GM12878 (cell line): ENCODE results near the gene SHROOM4. TPM values are rescaled to one million over a fixed set of nuclear protein-coding genes. Genes with fewer than 3 reads are reported as not detected.

Experiments
- ATAC-seq: fragments of 200-7000 bp; cut with Tn5 transposase; 3 replicates; pipeline ENCODE4 v1.9.1; 2020; ENCODE audit warnings: mild to moderate bottlenecking, moderate library complexity
- BruUV-seq: library from RNA; stranded (reverse); fragments of 400-500 nt; replicated peaks from 2 replicates; lab custom pipeline; 2021; lab: Mats Ljungman, UMichigan
- CTCF ChIA-PET: fragments of 300-600 bp; sonication (Branson Sonifier 250); formaldehyde crosslinking; extraction: SDS; loops from one replicate; lab custom pipeline; 2021; ENCODE audit warnings: inconsistent platforms; lab: Yijun Ruan, JAX
- POLR2A ChIA-PET: fragments of 350-600 bp; formaldehyde crosslinking; extraction: SDS; loops from one replicate; lab custom pipeline; 2021; ENCODE audit warnings: inconsistent platforms; lab: Charles Lee
- RAD21 ChIA-PET: fragments of 300-600 bp; sonication (Branson Sonifier 250); formaldehyde crosslinking; loops from one replicate; lab custom pipeline; 2023; ENCODE audit warnings: antibody characterized with exemption; ENCODE audit not compliant: unreplicated experiment; lab: Charles Lee
- SMC1A ChIA-PET: fragments of 300-600 bp; sonication (Branson Sonifier 250); formaldehyde crosslinking; loops from one replicate; lab custom pipeline; 2023; ENCODE audit not compliant: unreplicated experiment, uncharacterized antibody; lab: Charles Lee
- DNase-seq: peaks from one replicate; pipeline ENCODE4 v3.0.0-alpha.2; 2011; ENCODE audit warnings: low read depth, low spot score
- FAIRE-seq: peaks from 3 replicates; lab custom pipeline; 2011; peaks lifted over from hg19 to GRCh38; lab: Jason Lieb, UNC
- H2AFZ ChIP-seq: 2 replicates; pipeline ENCODE4 v1.6.0; 2011; ENCODE audit warnings: low read depth, low read length, control low read depth; ENCODE audit not compliant: control insufficient read depth
- H3K27ac ChIP-seq: 2 replicates; pipeline ENCODE4 v1.5.1; 2011; ENCODE audit warnings: control low read depth; ENCODE audit not compliant: control insufficient read depth, insufficient read depth
- H3K27me3 ChIP-seq, 2 experiments: replicated peaks in 1 of 2; 2 replicates each; pipeline versions ENCODE4 v1.6.0 to v1.6.1; 2011; ENCODE audit warnings: low read length in 1 of 2; ENCODE audit not compliant: control insufficient read depth in 2 of 2, insufficient read depth in 2 of 2
- H3K36me3 ChIP-seq, 2 experiments: 2 replicates each; pipeline ENCODE4 v1.5.1; 2011; ENCODE audit warnings: low read length in 1 of 2; ENCODE audit not compliant: control insufficient read depth in 2 of 2, insufficient read depth in 2 of 2
- H3K4me1 ChIP-seq: 2 replicates; pipeline ENCODE4 v1.6.1; 2011; ENCODE audit warnings: mild to moderate bottlenecking, low read length, moderate library complexity, mixed read lengths; ENCODE audit not compliant: control insufficient read depth, insufficient read depth
- H3K4me2 ChIP-seq: 2 replicates; pipeline ENCODE4 v1.6.0; 2011; ENCODE audit warnings: control low read depth; ENCODE audit not compliant: control insufficient read depth, insufficient read depth
- H3K4me3 ChIP-seq: fragments of 200-600 bp; sonication (generic); 2 replicates; pipeline ENCODE4 v1.5.1; 2016
- H3K79me2 ChIP-seq: 2 replicates; pipeline ENCODE4 v1.6.0; 2011; ENCODE audit warnings: low read length; ENCODE audit not compliant: control insufficient read depth, insufficient read depth
- H3K9ac ChIP-seq: 2 replicates; pipeline ENCODE4 v1.8.0; 2011; ENCODE audit warnings: low read length, control low read depth, mixed read lengths; ENCODE audit not compliant: control insufficient read depth, insufficient read depth
- H3K9me3 ChIP-seq: replicated peaks from 3 replicates; pipeline ENCODE4 v1.5.1; 2011; ENCODE audit warnings: mild to moderate bottlenecking, low read length; ENCODE audit not compliant: control insufficient read depth, insufficient read depth
- H4K20me1 ChIP-seq: 2 replicates; pipeline ENCODE4 v1.6.0; 2011; ENCODE audit not compliant: control insufficient read depth, insufficient read depth
- BRCA1 ChIP-seq: IDR thresholded peaks from 2 replicates; pipeline ENCODE4 v1.6.1; 2011; ENCODE audit warnings: low read depth, low read length, improper control_type of control experiment
- EED ChIP-seq: sonication (generic); IDR thresholded peaks from 2 replicates; pipeline ENCODE4 v1.6.1; 2016; ENCODE audit warnings: antibody characterized with exemption, low read depth
- FOS ChIP-seq: IDR thresholded peaks from 3 replicates; pipeline ENCODE4 v1.6.1; 2011; ENCODE audit warnings: borderline replicate concordance; ENCODE audit not compliant: insufficient read length; ENCODE audit errors: extremely low read depth
- FOXM1 ChIP-seq: IDR thresholded peaks from 2 replicates; pipeline ENCODE4 v1.6.1; 2012; ENCODE audit warnings: low read depth, mild to moderate bottlenecking, inconsistent platforms, low read length, moderate library complexity
- GATAD2B ChIP-seq: fragments of 450-650 bp; conservative IDR thresholded peaks from 2 replicates; pipeline ENCODE4 v1.6.1; 2017; ENCODE audit warnings: low read depth, mild to moderate bottlenecking, moderate library complexity
- MTA3 ChIP-seq: IDR thresholded peaks from 2 replicates; pipeline ENCODE4 v1.6.1; 2012; ENCODE audit warnings: low read length, inconsistent platforms, borderline replicate concordance
- NFYA ChIP-seq: IDR thresholded peaks from 2 replicates; pipeline ENCODE4 v1.6.1; 2011; ENCODE audit warnings: low read depth, mild to moderate bottlenecking, low read length, improper control_type of control experiment, borderline replicate concordance
- POLR2AphosphoS5 ChIP-seq: IDR thresholded peaks from 2 replicates; pipeline ENCODE4 v1.6.1; 2011; ENCODE audit warnings: mild to moderate bottlenecking, low read length, inconsistent platforms
- REST ChIP-seq: IDR thresholded peaks from 2 replicates; pipeline ENCODE4 v1.6.1; 2012; ENCODE audit warnings: mild to moderate bottlenecking, low read depth, low read length
- STAT3 ChIP-seq: IDR thresholded peaks from 2 replicates; pipeline ENCODE4 v1.6.1; 2011; ENCODE audit warnings: low read depth, low read length, improper control_type of control experiment
- YBX1 ChIP-seq: fragments of 450-650 bp; IDR thresholded peaks from 2 replicates; pipeline ENCODE4 v1.6.1; 2016; ENCODE audit warnings: antibody characterized with exemption
- ZNF207 ChIP-seq: fragments of 450-650 bp; IDR thresholded peaks from 2 replicates; pipeline ENCODE4 v1.6.1; 2014; ENCODE audit warnings: antibody characterized with exemption, mild to moderate bottlenecking, borderline replicate concordance
- WGBS: methylation state at CpG from one replicate; pipeline ENCODE4 v1.1.6; 2016; ENCODE audit warnings: low lambda C conversion rate; ENCODE audit not compliant: insufficient replicate concordance, insufficient coverage; ENCODE audit errors: missing lambda C conversion rate; 5-methylcytosine and 5-hydroxymethylcytosine counted together
- in situ Hi-C: fragments of 300-500 bp; cut with MboI; formaldehyde crosslinking; loops from 9 replicates; pipeline ENCODE4 v1.14.3; 2018; ENCODE audit warnings: mixed read lengths
- intact Hi-C: fragments of 100-400 bp; cut with micrococcal nuclease; formaldehyde crosslinking; loops from one replicate; pipeline ENCODE4 v1.14.2; 2022; ENCODE audit not compliant: unreplicated experiment
- polyA plus RNA-seq, 11 experiments: library from polyadenylated mRNA; depleted of rRNA in 4 of 11; unstranded in 6 of 11; stranded (reverse) in 5 of 11; fragments of >200 nt; fragmentation: Nextera tagmentation in 4 of 11; fragmentation: Illumina TruSeq in 1 of 11; extraction: Ambion mirVana in 4 of 11; extraction: Trizol in 1 of 11; gene quantifications; 1 replicate in 1 of 11; 2 replicates in 10 of 11; pipeline versions ENCODE4 v1.2.1 to v1.2.3, GENCODE V29; 2011 to 2016; ENCODE audit warnings: inconsistent platforms in 2 of 11, missing spikeins in 2 of 11, low read depth in 1 of 11
- total RNA-seq, 4 experiments: library from RNA; depleted of rRNA in 3 of 4; stranded (reverse); fragments of >200 nt in 3 of 4; fragmentation: Illumina TruSeq in 1 of 4; extraction: Trizol in 1 of 4; gene quantifications; 2 replicates each; pipeline versions ENCODE4 v1.2.1 to v1.2.3, GENCODE V29; 2013 to 2021
- TF ChIP-seq, protein P1 (sequence below): fragments of 150-350 bp; IDR thresholded peaks from 2 replicates; pipeline ENCODE4 v1.6.1; 2014; ENCODE audit warnings: mild to moderate bottlenecking, low read depth, low read length
- TF ChIP-seq, protein P2 (sequence below): IDR thresholded peaks from 2 replicates; pipeline ENCODE4 v1.6.1; 2012; ENCODE audit warnings: low read depth, low read length, improper control_type of control experiment

The SHROOM4 gene
- total and polyA plus RNA-seq, 10 of the 15 experiments (the other 5 are each of a cell fraction or from before 2014, with no cell fraction given), result 0.01 to 0.03 TPM; not detected in 8

DNA sequence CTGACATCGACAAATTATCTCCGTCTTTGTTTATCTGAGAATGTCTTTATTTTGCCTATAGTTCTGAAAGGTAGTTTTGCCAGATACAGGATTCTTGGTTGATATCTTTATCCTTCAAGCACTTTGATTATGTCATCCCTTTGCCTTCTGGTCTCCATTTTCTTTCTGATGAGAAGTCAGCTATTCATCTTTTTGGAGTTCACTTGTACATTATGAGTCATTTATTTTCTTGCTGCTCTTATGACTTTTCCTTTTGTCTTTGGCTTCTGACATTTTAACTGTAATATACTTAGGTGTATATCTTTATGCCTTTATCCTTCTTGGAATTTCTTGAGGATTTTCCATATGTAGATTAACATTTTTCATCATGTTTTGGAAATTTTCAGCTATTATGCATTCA, 51.4 kb downstream of the SHROOM4 start:
- 0 out of 2 replicates have a peak, but pooled peaks cover 2% of the 10 kb centered on the region for H4K20me1 ChIP-seq
- SMC1A ChIA-PET, result no interaction called here
- no peak overlapping the region for H3K9ac ChIP-seq
- H3K27ac ChIP-seq, result no peak overlapping the region
- intact Hi-C loops, result no loop called here
- no peaks in the 10 kb centered on the region for H3K79me2 ChIP-seq
- 39% methylated on average over 2 of the region's 2 CpGs for WGBS
- H3K36me3 ChIP-seq, result no peaks in the 10 kb centered on the region
- H3K4me3 ChIP-seq, result no peak overlapping the region
- no peak overlapping the region for H2AFZ ChIP-seq
- DNase-seq, result no peak
- no peaks in the 10 kb centered on the region for H3K27me3 ChIP-seq
- TF ChIP-seq EED (no peak), ZNF207 (no peak), MTA3 (no peak), FOS (no peak), GATAD2B (no peak), REST (no peak), NFYA (no peak), FOXM1 (no peak), STAT3 (no peak), POLR2AphosphoS5 (no peak), BRCA1 (no peak), YBX1 (no peak)
- TF ChIP-seq, protein P1, sequence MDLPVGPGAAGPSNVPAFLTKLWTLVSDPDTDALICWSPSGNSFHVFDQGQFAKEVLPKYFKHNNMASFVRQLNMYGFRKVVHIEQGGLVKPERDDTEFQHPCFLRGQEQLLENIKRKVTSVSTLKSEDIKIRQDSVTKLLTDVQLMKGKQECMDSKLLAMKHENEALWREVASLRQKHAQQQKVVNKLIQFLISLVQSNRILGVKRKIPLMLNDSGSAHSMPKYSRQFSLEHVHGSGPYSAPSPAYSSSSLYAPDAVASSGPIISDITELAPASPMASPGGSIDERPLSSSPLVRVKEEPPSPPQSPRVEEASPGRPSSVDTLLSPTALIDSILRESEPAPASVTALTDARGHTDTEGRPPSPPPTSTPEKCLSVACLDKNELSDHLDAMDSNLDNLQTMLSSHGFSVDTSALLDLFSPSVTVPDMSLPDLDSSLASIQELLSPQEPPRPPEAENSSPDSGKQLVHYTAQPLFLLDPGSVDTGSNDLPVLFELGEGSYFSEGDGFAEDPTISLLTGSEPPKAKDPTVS, result no peak
- TF ChIP-seq, protein P2, sequence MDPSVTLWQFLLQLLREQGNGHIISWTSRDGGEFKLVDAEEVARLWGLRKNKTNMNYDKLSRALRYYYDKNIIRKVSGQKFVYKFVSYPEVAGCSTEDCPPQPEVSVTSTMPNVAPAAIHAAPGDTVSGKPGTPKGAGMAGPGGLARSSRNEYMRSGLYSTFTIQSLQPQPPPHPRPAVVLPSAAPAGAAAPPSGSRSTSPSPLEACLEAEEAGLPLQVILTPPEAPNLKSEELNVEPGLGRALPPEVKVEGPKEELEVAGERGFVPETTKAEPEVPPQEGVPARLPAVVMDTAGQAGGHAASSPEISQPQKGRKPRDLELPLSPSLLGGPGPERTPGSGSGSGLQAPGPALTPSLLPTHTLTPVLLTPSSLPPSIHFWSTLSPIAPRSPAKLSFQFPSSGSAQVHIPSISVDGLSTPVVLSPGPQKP, result no peak
- TF ChIP-seq, all 136 proteins: peak for 0
- CTCF ChIA-PET, result no interaction called here
- ATAC-seq, result no peak
- BruUV-seq, result no TSS peak
- POLR2A ChIA-PET, result no interaction called here
- H3K4me2 ChIP-seq, result no peak overlapping the region
- in situ Hi-C loops, result no loop called here
- no peaks in the 10 kb centered on the region for H3K9me3 ChIP-seq
- FAIRE-seq, result no peak
- RAD21 ChIA-PET, result no interaction called here
- H3K4me1 ChIP-seq, result no peaks in the 10 kb centered on the region
